ENCODE results near the gene TRIM8. TPM values are rescaled to one million over a fixed set of nuclear protein-coding genes. Genes with fewer than 3 reads are reported as not detected.

TRIM8 gene
- total RNA-seq, 1 experiment from 2014 or later, result 73.0 TPM

- Histone ChIP-seq H4K20me1 (ENCODE audit: insufficient read depth) (no peaks in the 10 kb centered on the region), H3K27me3 (ENCODE audit: insufficient read depth, low read depth) (no peaks in the 10 kb centered on the region), H3F3A (ENCODE audit: insufficient read depth, low read depth) (peaks cover 35% of the 10 kb centered on the region), H3K79me2 (ENCODE audit: low read depth) (no peaks in the 10 kb centered on the region), H3K4me2 (peak overlapping the region; percentile 80), H3K4me3 (peak overlapping the region; percentile 15; the same call in 1 of the 2 replicates), H3K9me2 (ENCODE audit: insufficient read depth) (no peaks in the 10 kb centered on the region), H3K9me3 (ENCODE audit: insufficient read depth, low read depth) (no peaks in the 10 kb centered on the region), H3K36me3 (ENCODE audit: low read depth) (no peaks in the 10 kb centered on the region), H3K27ac (peak overlapping the region; percentile 71), H3K4me1 (replicated peaks; ENCODE audit: insufficient read depth) (peaks cover 62% of the 10 kb centered on the region), H2AFZ (no peak overlapping the region)
- no peak for TF ChIP-seq CTCF (conservative IDR thresholded peaks at IDR 0.05)
- TF ChIP-seq EZH2 (IDR thresholded peaks at IDR 0.05; ENCODE audit: low read depth), result no peak
- ChIA-PET POLR2A (ENCODE audit: unreplicated experiment) (no interaction called here), CTCF (no interaction called here)
- no TSS peak for BruUV-seq (replicated peaks)
- peak; percentile 72 to 76 for DNase-seq
- intact Hi-C loops (cut with micrococcal nuclease; ENCODE audit: unreplicated experiment), result no loop called here
Measured at GRCh38 chr10:102634686-102635085, 9.6 kb upstream of the TRIM8 start.

- Histone ChIP-seq H4K20me1 (ENCODE audit: insufficient read depth) (no peaks in the 10 kb centered on the region), H3K4me1 (replicated peaks; ENCODE audit: insufficient read depth) (peaks cover 55% of the 10 kb centered on the region), H3K4me2 (peak overlapping the region; percentile 80), H3F3A (ENCODE audit: insufficient read depth, low read depth) (peaks cover 28% of the 10 kb centered on the region; the same call in 1 of the 2 replicates), H2AFZ (no peak overlapping the region), H3K9me2 (ENCODE audit: insufficient read depth) (no peaks in the 10 kb centered on the region), H3K9me3 (ENCODE audit: insufficient read depth, low read depth) (no peaks in the 10 kb centered on the region), H3K27me3 (ENCODE audit: insufficient read depth, low read depth) (no peaks in the 10 kb centered on the region), H3K27ac (peak overlapping the region; percentile 71), H3K36me3 (ENCODE audit: low read depth) (no peaks in the 10 kb centered on the region), H3K79me2 (ENCODE audit: low read depth) (no peaks in the 10 kb centered on the region), H3K4me3 (no peak overlapping the region)
- intact Hi-C loops (cut with micrococcal nuclease; ENCODE audit: unreplicated experiment), result no loop called here
- POLR2A ChIA-PET (ENCODE audit: unreplicated experiment), result no interaction called here
- no peak for DNase-seq
- no TSS peak for BruUV-seq (replicated peaks)
- CTCF ChIA-PET, result no interaction called here
- TF ChIP-seq CTCF (conservative IDR thresholded peaks at IDR 0.05) (no peak), EZH2 (IDR thresholded peaks at IDR 0.05; ENCODE audit: low read depth) (no peak)
Measured at GRCh38 chr10:102635377-102635776, 8.9 kb upstream of the TRIM8 start.

GRCh38 chr10:102639537-102639936, 4.7 kb upstream of the TRIM8 start:
- Histone ChIP-seq H3K79me2 (ENCODE audit: low read depth) (peaks cover 6% of the 10 kb centered on the region), H3K4me1 (replicated peaks; ENCODE audit: insufficient read depth) (peaks cover 14% of the 10 kb centered on the region), H3K4me2 (no peak overlapping the region), H2AFZ (no peak overlapping the region), H3K27ac (no peak overlapping the region), H4K20me1 (ENCODE audit: insufficient read depth) (no peaks in the 10 kb centered on the region), H3F3A (ENCODE audit: insufficient read depth, low read depth) (peaks cover 11% of the 10 kb centered on the region), H3K36me3 (ENCODE audit: low read depth) (no peaks in the 10 kb centered on the region), H3K27me3 (ENCODE audit: insufficient read depth, low read depth) (no peaks in the 10 kb centered on the region), H3K9me2 (ENCODE audit: insufficient read depth) (no peaks in the 10 kb centered on the region), H3K4me3 (no peak overlapping the region), H3K9me3 (ENCODE audit: insufficient read depth, low read depth) (no peaks in the 10 kb centered on the region)
- no peak for TF ChIP-seq CTCF (conservative IDR thresholded peaks at IDR 0.05)
- no peak for TF ChIP-seq EZH2 (IDR thresholded peaks at IDR 0.05; ENCODE audit: low read depth)
- POLR2A ChIA-PET (ENCODE audit: unreplicated experiment), result no interaction called here
- CTCF ChIA-PET, result no interaction called here
- BruUV-seq (replicated peaks), result no TSS peak
- no peak for DNase-seq
- intact Hi-C loops (cut with micrococcal nuclease; ENCODE audit: unreplicated experiment), result no loop called here
